ENCODE data around the gene RANBP3.
A peak's percentile ranks its signal among the peaks of the same experiment; 100 is the strongest.

Gene RANBP3

DNA sequence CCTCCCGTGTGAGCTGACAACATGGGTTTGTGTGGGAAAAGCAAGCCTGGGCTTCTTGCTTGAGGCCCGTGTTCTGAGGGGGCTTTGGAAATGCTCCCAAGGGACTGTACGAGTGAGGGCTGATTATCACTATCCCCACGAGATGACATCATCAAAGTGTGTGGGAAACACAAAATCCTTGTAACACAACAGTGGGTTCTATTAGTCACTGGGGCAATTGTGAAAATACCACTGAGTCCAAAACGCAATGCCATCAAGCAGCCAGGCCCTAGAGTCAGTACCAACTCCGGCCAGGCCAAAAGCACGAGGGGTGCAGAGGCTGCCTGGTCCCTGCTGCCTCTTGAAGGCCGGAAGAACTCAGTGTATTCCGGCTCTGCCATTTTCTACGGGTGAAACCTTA is 34.3 kb downstream of the RANBP3 start:
- Histone ChIP-seq H3K4me1 (ENCODE audit: control insufficient read depth, insufficient read depth, low read length) (peaks cover 19% of the 10 kb centered on the region), H3K4me3 (ENCODE audit: low read depth, low read length) (no peak overlapping the region), H3K9ac (ENCODE audit: low read length) (peak overlapping the region; percentile 3), H3K27me3 (ENCODE audit: control insufficient read depth, insufficient read depth, low read length) (no peaks in the 10 kb centered on the region), H3K27ac (ENCODE audit: low read depth, low read length) (no peak overlapping the region), H3K9me3 (ENCODE audit: control insufficient read depth, insufficient read depth, low read depth, low read length) (no peaks in the 10 kb centered on the region), H3K36me3 (ENCODE audit: control insufficient read depth, insufficient read depth, low read length) (peaks cover 38% of the 10 kb centered on the region)

DNA sequence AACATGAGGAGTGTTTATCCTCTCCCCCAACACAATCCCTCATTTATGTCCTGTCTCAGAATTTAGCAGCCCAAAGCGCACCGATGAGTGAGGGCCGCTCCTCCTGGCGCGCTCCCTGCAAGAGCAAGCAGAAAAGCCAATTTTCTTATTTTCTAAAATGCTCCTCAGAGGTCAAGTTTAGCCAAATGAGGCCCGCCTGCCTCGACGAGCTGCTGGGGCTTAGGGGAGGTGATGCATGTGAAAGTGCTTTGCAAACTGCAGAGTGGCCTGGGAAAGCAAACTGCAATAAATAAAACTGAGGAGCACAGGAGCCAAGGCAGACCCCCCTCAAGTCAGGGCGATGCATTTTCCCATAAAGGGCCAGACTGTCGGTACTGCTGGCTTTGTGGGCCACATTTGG is 34.9 kb downstream of the RANBP3 start:
- Histone ChIP-seq H3K27ac (ENCODE audit: low read depth, low read length) (no peak overlapping the region), H3K36me3 (ENCODE audit: control insufficient read depth, insufficient read depth, low read length) (peaks cover 39% of the 10 kb centered on the region), H3K4me3 (ENCODE audit: low read depth, low read length) (no peak overlapping the region), H3K9me3 (ENCODE audit: control insufficient read depth, insufficient read depth, low read depth, low read length) (no peaks in the 10 kb centered on the region), H3K4me1 (ENCODE audit: control insufficient read depth, insufficient read depth, low read length) (peaks cover 17% of the 10 kb centered on the region), H3K27me3 (ENCODE audit: control insufficient read depth, insufficient read depth, low read length) (no peaks in the 10 kb centered on the region), H3K9ac (ENCODE audit: low read length) (no peak overlapping the region)

DNA sequence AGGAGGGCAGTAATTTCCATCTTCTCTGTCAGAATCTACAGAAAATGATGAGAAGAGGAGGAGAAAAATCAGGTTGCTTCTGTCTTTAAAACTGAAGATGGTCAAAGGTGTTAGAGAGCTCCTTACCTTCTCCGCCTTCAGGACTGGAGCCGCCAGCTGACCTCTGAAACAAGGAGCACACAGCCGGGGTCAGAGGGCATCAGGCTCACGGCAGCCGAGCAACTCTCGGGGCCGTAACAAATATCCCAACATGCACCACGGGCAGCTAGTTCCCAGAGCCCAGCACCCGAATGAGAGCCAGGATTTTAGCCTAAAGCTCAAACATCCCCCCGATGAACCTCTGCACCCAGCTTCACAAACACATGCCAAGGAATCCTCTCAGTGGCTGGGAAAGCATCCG is 36.3 kb downstream of the RANBP3 start:
- no peak overlapping the region for H3K27ac ChIP-seq (ENCODE audit: low read depth, low read length)
- no peaks in the 10 kb centered on the region for H3K27me3 ChIP-seq (ENCODE audit: control insufficient read depth, insufficient read depth, low read length)
- peaks cover 13% of the 10 kb centered on the region; the same call in 1 of the 2 replicates for H3K4me1 ChIP-seq (ENCODE audit: control insufficient read depth, insufficient read depth, low read length)
- no peak overlapping the region for H3K9ac ChIP-seq (ENCODE audit: low read length)
- H3K36me3 ChIP-seq (ENCODE audit: control insufficient read depth, insufficient read depth, low read length), result peaks cover 51% of the 10 kb centered on the region
- H3K4me3 ChIP-seq (ENCODE audit: low read depth, low read length), result no peak overlapping the region
- no peaks in the 10 kb centered on the region for H3K9me3 ChIP-seq (ENCODE audit: control insufficient read depth, insufficient read depth, low read depth, low read length)

DNA sequence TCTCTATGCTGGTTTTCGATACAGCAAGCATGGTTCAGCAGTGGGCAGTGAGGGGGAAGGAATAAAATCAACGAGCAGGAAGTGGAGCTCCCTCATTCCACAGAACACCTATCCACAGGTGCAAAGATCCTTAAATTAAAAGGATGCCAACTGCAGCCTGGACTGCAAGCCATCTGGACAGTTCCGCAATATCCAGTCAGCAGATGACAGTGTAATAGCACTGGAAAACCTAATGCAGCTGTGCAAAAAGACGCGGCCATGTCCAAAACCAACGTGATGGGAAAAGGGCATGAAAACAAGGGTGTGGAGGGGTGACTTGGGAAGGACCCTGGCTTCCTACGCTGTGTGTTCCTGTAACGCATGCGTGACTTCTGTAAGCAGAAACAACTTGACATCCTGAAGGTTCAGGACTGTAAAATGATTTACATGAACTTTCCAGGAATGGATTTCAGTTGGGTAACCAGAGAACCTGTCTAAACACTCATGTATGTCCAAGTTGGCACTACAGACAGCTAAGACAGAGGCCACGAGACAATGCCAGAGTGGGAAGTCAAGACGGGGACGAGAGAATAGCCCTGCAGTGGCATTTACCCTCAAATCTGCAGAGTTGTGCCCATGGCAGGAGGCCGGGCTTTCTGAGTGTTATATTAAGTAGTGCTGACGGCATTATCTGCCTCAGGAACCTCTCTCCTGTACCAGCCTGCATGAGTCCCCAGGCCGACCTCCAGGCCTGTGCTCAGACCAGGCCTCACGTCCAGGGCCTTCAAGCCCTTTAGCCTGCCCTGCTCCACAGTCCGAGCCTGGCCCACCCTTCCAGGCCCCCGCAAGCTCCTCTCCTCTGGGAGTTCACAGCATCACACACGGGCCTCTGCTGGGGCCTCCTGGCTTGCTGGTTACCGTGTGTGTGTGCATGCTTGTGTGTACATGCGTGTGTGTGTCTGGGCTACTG is 37.4 kb downstream of the RANBP3 start:
- H3K4me1 ChIP-seq (ENCODE audit: control insufficient read depth, insufficient read depth, low read length), result peaks cover 13% of the 10 kb centered on the region; the same call in 1 of the 2 replicates

DNA sequence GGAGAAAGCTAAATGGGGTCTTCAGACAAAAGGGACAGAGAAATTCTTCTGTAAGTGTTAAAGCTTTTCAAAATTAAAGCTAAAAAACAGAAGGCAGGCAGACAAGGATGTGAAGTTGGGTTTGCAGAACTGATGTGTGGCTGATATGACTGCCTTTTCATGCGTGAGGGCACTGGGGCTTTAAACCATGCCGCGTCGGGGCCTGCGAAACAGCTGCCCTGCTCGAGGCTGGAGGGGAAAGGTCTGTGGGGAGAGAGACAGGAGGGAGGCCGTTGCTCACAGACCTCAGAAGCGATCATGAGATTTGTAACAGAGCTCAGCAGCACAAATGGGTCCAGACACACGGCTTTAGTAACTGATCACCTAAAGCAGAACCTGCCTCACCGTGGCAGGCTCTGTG is 40.4 kb downstream of the RANBP3 start:
- no peak overlapping the region for H3K4me3 ChIP-seq (ENCODE audit: low read depth, low read length)
- H3K4me1 ChIP-seq (ENCODE audit: control insufficient read depth, insufficient read depth, low read length), result no peaks in the 10 kb centered on the region; the same call in 1 of the 2 replicates
- no peak overlapping the region for H3K9ac ChIP-seq (ENCODE audit: low read length)
- H3K9me3 ChIP-seq (ENCODE audit: control insufficient read depth, insufficient read depth, low read depth, low read length), result no peaks in the 10 kb centered on the region
- H3K27ac ChIP-seq (ENCODE audit: low read depth, low read length), result no peak overlapping the region
- peaks cover 77% of the 10 kb centered on the region for H3K36me3 ChIP-seq (ENCODE audit: control insufficient read depth, insufficient read depth, low read length)
- no peaks in the 10 kb centered on the region for H3K27me3 ChIP-seq (ENCODE audit: control insufficient read depth, insufficient read depth, low read length)

More for the DNA sequence above, 37.4 kb downstream of the RANBP3 start:
- Histone ChIP-seq H3K9ac (ENCODE audit: low read length) (no peak overlapping the region), H3K27me3 (ENCODE audit: control insufficient read depth, insufficient read depth, low read length) (no peaks in the 10 kb centered on the region), H3K4me3 (ENCODE audit: low read depth, low read length) (no peak overlapping the region), H3K27ac (ENCODE audit: low read depth, low read length) (no peak overlapping the region), H3K9me3 (ENCODE audit: control insufficient read depth, insufficient read depth, low read depth, low read length) (no peaks in the 10 kb centered on the region), H3K36me3 (ENCODE audit: control insufficient read depth, insufficient read depth, low read length) (peaks cover 57% of the 10 kb centered on the region)

DNA sequence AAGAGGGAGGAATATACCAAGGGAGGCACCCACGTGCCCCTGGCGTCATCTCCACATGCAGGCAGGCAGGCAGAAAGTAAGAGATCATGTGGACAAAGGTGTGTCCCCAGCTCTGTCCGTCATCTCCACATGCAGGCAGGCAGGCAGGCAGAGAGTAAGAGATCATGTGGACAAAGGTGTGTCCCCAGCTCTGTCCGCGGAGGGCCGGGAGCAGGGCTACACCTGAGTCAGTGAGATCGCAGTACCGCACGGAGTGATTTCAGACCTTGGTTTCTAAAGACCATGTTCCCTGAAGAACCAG is 41.7 kb downstream of the RANBP3 start:
- no peaks in the 10 kb centered on the region for H3K4me1 ChIP-seq (ENCODE audit: control insufficient read depth, insufficient read depth, low read length)
- H3K36me3 ChIP-seq (ENCODE audit: control insufficient read depth, insufficient read depth, low read length), result peaks cover 80% of the 10 kb centered on the region
- H3K27ac ChIP-seq (ENCODE audit: low read depth, low read length), result no peak overlapping the region
- H3K27me3 ChIP-seq (ENCODE audit: control insufficient read depth, insufficient read depth, low read length), result no peaks in the 10 kb centered on the region
- H3K9me3 ChIP-seq (ENCODE audit: control insufficient read depth, insufficient read depth, low read depth, low read length), result no peaks in the 10 kb centered on the region
- H3K4me3 ChIP-seq (ENCODE audit: low read depth, low read length), result no peak overlapping the region
- no peak overlapping the region for H3K9ac ChIP-seq (ENCODE audit: low read length)

DNA sequence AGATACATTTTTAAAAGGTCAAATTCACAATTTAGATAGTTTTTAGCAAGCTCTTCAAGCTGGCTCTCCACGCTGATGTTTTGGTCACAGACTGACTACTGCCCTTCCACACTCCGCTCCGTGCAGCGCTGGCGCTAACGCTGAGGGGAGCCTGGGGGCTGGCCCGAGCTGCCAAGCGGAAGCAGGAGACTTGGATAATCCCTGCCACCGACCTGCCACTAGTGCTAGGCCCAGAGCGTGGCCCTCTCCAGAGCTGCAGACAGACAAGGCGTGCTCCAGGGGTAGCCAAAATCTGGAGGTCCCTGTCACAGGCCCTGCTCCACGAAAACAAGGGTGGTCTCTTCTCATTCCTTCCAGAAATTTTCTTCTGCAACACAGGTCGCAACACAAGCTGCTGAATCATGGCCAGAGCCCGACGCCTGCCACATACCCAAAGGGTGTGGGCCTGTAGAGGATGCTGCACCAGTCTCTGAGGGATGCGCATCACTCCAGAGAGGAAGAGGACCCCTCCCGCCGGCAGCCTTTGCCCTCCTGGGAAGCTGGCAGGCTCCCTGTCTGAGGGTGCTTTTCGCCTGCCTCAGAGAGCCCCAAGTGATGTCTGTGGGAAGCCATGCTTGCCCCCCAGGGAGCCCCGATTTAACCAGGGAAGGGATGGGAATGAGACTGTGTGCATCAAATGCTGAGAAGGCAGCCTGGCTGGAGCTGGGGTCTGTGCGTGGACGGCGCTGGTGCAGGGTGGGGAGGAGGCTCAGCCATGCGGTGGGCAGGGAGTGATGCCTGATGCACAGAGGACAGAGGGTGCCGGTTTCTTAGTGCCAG is 42.3 kb downstream of the RANBP3 start:
- H3K4me3 ChIP-seq (ENCODE audit: low read depth, low read length), result no peak overlapping the region
- peaks cover 80% of the 10 kb centered on the region for H3K36me3 ChIP-seq (ENCODE audit: control insufficient read depth, insufficient read depth, low read length)
- H3K9ac ChIP-seq (ENCODE audit: low read length), result no peak overlapping the region
- H3K4me1 ChIP-seq (ENCODE audit: control insufficient read depth, insufficient read depth, low read length), result no peaks in the 10 kb centered on the region
- no peaks in the 10 kb centered on the region for H3K27me3 ChIP-seq (ENCODE audit: control insufficient read depth, insufficient read depth, low read length)
- H3K27ac ChIP-seq (ENCODE audit: low read depth, low read length), result no peak overlapping the region
- no peaks in the 10 kb centered on the region for H3K9me3 ChIP-seq (ENCODE audit: control insufficient read depth, insufficient read depth, low read depth, low read length)

DNA sequence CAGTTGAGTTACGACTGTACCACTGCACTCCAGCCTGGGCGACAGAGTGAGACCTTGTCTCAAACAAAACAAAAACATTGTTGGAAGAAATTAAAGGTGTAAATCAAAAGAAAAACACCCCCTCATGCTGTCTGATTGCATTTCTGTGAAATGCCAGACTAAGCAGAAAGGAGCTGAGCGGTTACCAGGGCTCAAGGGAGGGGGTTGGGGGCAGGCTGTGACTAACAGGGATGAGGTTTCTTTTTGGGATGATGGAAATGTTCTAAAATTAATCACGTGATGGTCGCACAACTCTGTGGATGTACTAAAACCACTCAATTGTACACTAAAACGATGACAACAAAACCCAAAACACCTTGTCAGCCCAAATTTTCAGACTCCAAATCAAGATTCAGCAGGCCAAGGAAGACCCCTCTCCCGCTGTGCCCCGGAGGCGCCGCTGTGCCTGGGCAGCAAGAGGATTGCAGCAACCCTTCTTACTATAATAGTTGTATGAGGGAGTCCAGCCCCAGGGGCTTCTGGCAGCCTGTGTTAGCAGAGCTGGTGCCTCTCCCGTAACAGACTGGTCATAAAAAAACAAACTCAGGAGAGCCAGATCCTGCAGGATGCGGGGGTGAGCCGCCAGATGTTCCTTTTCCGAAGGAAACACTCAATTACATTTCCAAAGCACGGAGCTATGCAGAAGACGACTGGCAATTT is 43.0 kb downstream of the RANBP3 start:
- Histone ChIP-seq H3K9me3 (ENCODE audit: control insufficient read depth, insufficient read depth, low read depth, low read length) (no peaks in the 10 kb centered on the region), H3K36me3 (ENCODE audit: control insufficient read depth, insufficient read depth, low read length) (peaks cover 80% of the 10 kb centered on the region), H3K27ac (ENCODE audit: low read depth, low read length) (no peak overlapping the region), H3K9ac (ENCODE audit: low read length) (no peak overlapping the region), H3K27me3 (ENCODE audit: control insufficient read depth, insufficient read depth, low read length) (no peaks in the 10 kb centered on the region), H3K4me3 (ENCODE audit: low read depth, low read length) (no peak overlapping the region), H3K4me1 (ENCODE audit: control insufficient read depth, insufficient read depth, low read length) (no peaks in the 10 kb centered on the region)

DNA sequence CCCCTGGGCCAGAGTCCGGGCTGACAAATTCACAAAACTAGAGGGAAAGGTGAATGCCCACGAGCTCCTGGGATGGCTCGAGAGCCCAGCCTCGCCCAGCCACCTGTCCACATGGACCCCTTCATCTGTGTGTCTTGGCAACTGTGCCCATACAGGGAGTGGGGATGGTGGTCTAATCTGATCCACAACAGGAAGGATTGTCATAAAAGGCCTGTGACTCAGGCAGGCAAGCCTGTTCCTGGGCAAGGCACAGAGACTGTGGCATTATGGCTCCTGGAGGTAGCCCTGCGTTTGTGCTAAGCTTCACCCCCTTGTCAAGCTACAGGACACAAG is 43.9 kb downstream of the RANBP3 start:
- no peak overlapping the region for H3K27ac ChIP-seq (ENCODE audit: low read depth, low read length)
- no peaks in the 10 kb centered on the region for H3K9me3 ChIP-seq (ENCODE audit: control insufficient read depth, insufficient read depth, low read depth, low read length)
- H3K27me3 ChIP-seq (ENCODE audit: control insufficient read depth, insufficient read depth, low read length), result no peaks in the 10 kb centered on the region
- H3K4me3 ChIP-seq (ENCODE audit: low read depth, low read length), result no peak overlapping the region
- H3K4me1 ChIP-seq (ENCODE audit: control insufficient read depth, insufficient read depth, low read length), result no peaks in the 10 kb centered on the region
- peaks cover 80% of the 10 kb centered on the region for H3K36me3 ChIP-seq (ENCODE audit: control insufficient read depth, insufficient read depth, low read length)
- no peak overlapping the region for H3K9ac ChIP-seq (ENCODE audit: low read length)

DNA sequence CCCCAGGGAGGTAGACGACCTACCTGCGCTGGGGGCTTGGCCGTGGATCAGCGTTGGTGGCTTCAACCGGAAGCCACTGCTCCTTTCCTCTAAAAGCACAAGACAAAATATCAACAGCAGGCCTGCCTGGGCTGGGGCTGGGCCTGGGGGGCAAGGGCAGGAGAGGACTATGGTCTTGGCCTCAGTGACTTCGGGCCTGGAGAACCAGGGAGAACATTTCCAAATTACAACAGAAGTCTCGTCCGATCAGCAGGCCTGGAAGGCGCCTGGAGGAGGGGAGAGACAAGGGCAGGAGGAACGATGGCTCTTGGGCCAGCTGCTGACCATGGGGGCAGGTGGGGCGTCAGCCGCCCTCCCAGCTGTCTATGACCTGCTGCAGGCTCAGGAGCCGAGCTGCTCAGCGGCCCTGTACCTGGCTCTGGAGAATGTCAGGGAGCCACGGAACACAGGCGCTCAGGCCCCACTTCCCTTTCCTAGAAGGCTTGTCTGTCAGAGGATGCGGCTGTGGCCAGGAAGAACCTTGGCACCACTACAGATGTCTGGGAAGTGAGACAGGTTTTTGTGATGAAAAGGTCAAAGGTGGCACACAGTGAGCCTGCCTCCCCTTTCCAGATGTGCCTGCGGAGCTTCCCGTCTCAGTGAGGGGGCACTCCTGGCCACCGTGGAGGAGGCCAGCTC is 44.4 kb downstream of the RANBP3 start:
- Histone ChIP-seq H3K27me3 (ENCODE audit: control insufficient read depth, insufficient read depth, low read length) (no peaks in the 10 kb centered on the region), H3K9ac (ENCODE audit: low read length) (no peak overlapping the region), H3K27ac (ENCODE audit: low read depth, low read length) (no peak overlapping the region), H3K4me1 (ENCODE audit: control insufficient read depth, insufficient read depth, low read length) (no peaks in the 10 kb centered on the region), H3K36me3 (ENCODE audit: control insufficient read depth, insufficient read depth, low read length) (peaks cover 83% of the 10 kb centered on the region), H3K4me3 (ENCODE audit: low read depth, low read length) (no peak overlapping the region), H3K9me3 (ENCODE audit: control insufficient read depth, insufficient read depth, low read depth, low read length) (no peaks in the 10 kb centered on the region)
